ENCODE results near the gene SP3. TPM values are rescaled to one million over a fixed set of nuclear protein-coding genes. Genes with fewer than 3 reads are reported as not detected.

SP3 gene
- total and polyA plus RNA-seq, 12 donors: 8.6 to 45.7 (median 40.7) TPM

GRCh38 chr2:174004905-174005605 is 39.9 kb upstream of the SP3 start:
- 22 to 37% methylated on average over 4 of the region's 4 CpGs for WGBS, 2 donors
- DNase-seq (peak in 1 of 2 donors; percentile 45), ATAC-seq (peak; percentile 76 to 97 (median 89))
- intact Hi-C loops (cut with DNase I): no loop called here
- Histone ChIP-seq H3K27ac (peak overlapping the region in 7 of 10 donors; percentile 1 to 78 (median 65)), H3K36me3 (no peaks in the 10 kb centered on the region), H3K27me3 (no peaks in the 10 kb centered on the region), H3K9me3 (no peaks in the 10 kb centered on the region), H3K4me1 (peaks cover 3 to 35% (median 17%) of the 10 kb centered on the region in 9 donors), H3K4me3 (no peak overlapping the region)
- TF ChIP-seq, protein P1, sequence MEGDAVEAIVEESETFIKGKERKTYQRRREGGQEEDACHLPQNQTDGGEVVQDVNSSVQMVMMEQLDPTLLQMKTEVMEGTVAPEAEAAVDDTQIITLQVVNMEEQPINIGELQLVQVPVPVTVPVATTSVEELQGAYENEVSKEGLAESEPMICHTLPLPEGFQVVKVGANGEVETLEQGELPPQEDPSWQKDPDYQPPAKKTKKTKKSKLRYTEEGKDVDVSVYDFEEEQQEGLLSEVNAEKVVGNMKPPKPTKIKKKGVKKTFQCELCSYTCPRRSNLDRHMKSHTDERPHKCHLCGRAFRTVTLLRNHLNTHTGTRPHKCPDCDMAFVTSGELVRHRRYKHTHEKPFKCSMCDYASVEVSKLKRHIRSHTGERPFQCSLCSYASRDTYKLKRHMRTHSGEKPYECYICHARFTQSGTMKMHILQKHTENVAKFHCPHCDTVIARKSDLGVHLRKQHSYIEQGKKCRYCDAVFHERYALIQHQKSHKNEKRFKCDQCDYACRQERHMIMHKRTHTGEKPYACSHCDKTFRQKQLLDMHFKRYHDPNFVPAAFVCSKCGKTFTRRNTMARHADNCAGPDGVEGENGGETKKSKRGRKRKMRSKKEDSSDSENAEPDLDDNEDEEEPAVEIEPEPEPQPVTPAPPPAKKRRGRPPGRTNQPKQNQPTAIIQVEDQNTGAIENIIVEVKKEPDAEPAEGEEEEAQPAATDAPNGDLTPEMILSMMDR (IDR thresholded peaks at IDR 0.05): no peak

DNA sequence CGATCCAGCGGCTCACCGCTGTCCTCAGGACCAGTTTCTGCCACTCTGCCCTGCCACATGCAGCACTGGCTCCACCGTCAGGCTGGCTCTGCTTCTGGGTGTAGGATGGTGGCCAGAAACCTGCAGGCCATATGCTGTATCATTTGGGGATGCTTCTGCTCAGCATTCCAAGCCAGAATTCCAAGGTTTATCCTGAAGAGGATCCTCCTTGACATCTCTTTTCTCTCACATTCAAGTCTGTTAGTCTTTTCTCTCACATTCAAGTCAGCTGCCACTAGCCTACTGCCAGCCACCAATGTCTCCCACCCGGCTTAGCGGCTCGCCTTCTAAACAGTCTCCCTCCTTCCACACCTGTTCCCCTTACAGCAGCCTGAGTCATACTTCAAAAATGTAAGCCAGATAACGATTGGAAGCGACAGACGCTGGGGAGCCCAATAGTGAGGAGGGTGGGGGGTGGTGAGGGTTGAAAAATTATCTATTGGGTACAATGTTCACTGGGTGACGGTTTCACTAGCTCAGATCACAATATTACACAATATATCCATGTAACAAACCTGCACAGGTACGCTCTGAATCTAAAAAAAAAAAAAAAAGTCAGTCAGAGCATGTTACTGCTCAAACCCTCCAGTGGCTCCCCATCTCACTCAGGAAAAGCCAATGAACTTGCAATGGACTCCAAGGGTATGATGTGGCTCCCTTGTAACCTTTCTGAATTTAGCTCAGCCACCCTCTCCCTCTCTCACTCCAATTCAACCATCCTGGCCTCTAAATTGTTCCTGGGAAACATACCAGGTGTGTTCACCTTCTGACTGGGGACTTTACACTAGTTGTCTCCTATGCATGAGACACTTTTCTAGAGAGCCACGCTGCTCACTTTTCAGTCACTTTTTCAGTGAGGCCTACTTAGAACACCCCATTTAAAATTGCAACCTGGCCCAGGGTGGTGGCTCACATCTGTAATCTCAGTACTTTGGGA is 38.8 kb upstream of the SP3 start:
- Histone ChIP-seq H3K4me1 (peaks cover 3 to 40% (median 23%) of the 10 kb centered on the region in 9 donors), H3K4me3 (no peak overlapping the region), H3K27ac (peak overlapping the region in 7 of 10 donors; percentile 14 to 78 (median 65)), H3K36me3 (no peaks in the 10 kb centered on the region), H3K9me3 (no peaks in the 10 kb centered on the region), H3K27me3 (no peaks in the 10 kb centered on the region)
- TF ChIP-seq, protein P1 (IDR thresholded peaks at IDR 0.05): peak in 7 of 9 donors; percentile 19 to 53 (median 42)
- ATAC-seq (peak in 7 of 8 donors; percentile 51 to 72 (median 61)), DNase-seq (peak in 1 of 2 donors; percentile 30)
- intact Hi-C loops (cut with DNase I): no loop called here
- WGBS, 2 donors: 73 to 76% methylated on average over 13 of the region's 13 CpGs

DNA sequence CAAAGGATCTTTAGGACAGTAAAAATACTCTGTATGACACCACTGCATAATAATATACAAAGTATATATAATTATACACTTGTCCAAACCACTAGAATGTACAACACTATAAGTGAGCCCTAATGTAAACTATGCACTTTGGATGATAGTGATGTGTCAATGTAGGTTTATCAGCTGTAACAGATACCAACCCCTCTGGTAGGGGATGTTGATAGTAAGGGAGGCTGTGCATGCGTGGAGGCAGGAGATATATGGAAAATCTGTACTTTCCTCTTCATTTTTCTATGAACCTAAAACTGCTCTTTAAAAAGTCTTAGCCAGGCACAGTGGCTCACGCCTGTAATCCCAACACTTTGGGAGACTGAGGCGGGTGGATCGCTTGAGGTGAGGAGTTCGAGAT is 37.5 kb upstream of the SP3 start:
- H3K27me3 ChIP-seq: no peaks in the 10 kb centered on the region
- intact Hi-C loops (cut with DNase I): no loop called here
- 96 to 100% methylated on average over 5 of the region's 5 CpGs for WGBS, 2 donors
- no peak overlapping the region for H3K27ac ChIP-seq
- peaks cover 3 to 53% (median 36%) of the 10 kb centered on the region in 9 donors for H3K4me1 ChIP-seq
- TF ChIP-seq, protein P1 (IDR thresholded peaks at IDR 0.05): no peak
- no peak for ATAC-seq
- no peaks in the 10 kb centered on the region for H3K36me3 ChIP-seq
- no peak overlapping the region for H3K4me3 ChIP-seq
- no peak for DNase-seq
- H3K9me3 ChIP-seq: no peaks in the 10 kb centered on the region

DNA sequence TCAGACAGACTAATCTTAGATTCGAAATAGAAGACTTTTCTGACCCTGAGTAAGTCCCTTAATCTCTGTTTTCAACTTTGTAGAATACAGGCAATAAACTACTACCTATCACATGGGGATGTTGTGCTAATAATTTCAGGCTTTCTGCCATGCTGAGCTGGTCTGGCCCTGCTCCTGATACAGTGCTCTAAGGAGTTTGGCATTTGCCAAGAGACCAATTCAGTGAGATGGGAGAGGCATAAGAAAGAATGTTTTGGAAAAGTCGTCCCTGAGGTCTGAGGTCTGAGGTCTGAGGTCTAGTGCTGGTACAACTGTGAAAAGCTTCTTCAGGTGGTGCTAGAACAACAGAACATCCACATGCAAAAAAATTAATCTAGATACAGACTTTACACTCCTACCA is 35.9 kb upstream of the SP3 start:
- Histone ChIP-seq H3K4me3 (no peak overlapping the region), H3K27ac (no peak overlapping the region), H3K27me3 (no peaks in the 10 kb centered on the region), H3K4me1 (peaks cover 15 to 57% (median 51%) of the 10 kb centered on the region in 9 donors), H3K9me3 (no peaks in the 10 kb centered on the region), H3K36me3 (no peaks in the 10 kb centered on the region)
- TF ChIP-seq, protein P1 (IDR thresholded peaks at IDR 0.05): no peak
- intact Hi-C loops (cut with DNase I): no loop called here
- ATAC-seq: no peak
- DNase-seq: no peak
- WGBS, 2 donors: 38 to 55% methylated on average over 2 of the region's 2 CpGs

Data from heart right ventricle (tissue), 16 donors.